Activated naive CD4-positive, alpha-beta T cell (primary cell): Measurements from ENCODE around the gene UTP14A.
"Not testable (repeated sequence)": the region's sequence is repeated elsewhere in the genome, so short reads cannot be mapped to it uniquely, and the experiment has no call there.

Source experiments
- DNase-seq, 4 experiments: peaks; one replicate each; lab custom pipeline; 2025; lab: John Stamatoyannopoulos, UW

The UTP14A gene, protein sequence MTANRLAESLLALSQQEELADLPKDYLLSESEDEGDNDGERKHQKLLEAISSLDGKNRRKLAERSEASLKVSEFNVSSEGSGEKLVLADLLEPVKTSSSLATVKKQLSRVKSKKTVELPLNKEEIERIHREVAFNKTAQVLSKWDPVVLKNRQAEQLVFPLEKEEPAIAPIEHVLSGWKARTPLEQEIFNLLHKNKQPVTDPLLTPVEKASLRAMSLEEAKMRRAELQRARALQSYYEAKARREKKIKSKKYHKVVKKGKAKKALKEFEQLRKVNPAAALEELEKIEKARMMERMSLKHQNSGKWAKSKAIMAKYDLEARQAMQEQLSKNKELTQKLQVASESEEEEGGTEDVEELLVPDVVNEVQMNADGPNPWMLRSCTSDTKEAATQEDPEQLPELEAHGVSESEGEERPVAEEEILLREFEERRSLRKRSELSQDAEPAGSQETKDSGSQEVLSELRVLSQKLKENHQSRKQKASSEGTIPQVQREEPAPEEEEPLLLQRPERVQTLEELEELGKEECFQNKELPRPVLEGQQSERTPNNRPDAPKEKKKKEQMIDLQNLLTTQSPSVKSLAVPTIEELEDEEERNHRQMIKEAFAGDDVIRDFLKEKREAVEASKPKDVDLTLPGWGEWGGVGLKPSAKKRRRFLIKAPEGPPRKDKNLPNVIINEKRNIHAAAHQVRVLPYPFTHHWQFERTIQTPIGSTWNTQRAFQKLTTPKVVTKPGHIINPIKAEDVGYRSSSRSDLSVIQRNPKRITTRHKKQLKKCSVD

DNA sequence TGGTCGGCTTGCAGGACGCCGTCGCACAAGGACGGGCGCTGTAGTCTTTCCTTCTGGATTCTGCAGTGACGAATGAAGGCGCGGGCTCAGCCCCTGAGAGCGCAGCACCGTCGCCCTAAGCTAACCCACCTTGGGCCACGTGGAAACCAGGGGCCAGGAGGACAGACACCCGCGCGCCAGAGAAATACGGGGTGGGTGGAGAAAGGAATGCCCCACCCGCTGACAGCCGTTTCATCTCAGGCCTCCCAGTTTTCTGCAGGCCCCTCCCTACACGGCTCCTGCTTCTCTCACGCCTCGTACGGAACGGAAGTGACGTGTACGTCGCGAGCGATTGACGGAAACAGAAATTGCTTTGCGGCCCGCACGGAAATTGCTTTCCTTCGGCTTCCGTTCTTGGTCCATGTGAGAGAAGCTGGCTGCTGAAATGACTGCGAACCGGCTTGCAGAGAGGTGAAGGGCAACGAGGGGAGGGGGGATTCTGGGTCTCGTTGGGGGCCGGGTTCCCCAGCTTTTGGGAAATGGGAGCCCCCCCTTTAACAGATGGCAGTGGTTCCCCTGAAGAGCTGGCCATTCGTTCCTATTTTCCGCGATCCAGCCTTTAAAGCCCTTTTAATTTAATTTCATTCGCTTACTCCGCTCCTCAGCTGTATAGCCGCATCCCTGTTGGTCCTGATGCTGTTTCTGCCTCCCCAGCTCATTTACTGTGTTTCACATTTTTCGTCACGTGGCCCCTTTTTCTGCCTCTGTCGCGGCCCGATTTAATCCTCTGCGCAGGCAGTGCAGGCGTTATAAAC is at the start of gene UTP14A:
TSS of gene UTP14A (plus strand) at position 378 of the 794 bp plus-strand sequence. CDS start at position 425, 47 bp downstream.
- peak; percentile 26 to 67 (median 49) for DNase-seq

DNA sequence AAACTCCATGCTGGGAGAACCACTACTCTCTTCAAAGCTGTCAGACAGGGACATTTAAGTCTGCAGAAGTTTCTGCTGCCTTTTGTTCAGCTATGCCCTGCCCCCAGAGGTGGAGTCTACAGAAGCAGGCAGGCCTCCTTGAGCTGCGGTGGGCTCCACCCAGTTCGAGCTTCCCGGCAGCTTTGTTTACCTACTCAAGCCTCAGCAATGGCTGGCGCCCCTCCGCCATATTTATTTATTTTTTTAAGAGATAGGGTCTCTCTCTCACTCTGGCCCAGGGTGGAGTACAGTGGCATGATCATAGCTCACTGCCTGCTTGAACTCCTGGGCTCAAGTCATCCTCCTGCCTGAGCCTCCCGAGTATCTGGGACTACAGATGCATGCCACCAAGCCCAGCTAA is 46.8 kb upstream of the UTP14A start:
- DNase-seq = not testable (repeated sequence)

DNA sequence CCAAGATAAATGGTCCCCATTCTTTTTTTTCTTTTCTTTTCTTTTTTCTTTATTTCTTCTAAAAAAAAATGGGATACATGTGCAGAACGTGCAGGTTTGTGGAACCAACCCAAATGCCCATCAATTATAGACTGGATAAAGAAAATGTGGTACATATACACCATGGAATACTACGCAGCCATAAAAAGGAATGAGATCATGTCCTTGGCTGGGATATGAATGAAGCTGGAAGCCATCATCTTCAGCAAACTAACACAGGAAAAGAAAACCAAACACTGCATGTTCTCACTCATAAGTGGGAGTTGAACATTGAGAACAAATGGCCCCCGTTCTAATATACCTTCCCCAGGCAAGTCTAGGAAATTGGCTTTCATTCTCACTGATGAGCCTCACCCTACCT is 39.6 kb upstream of the UTP14A start:
- not testable (repeated sequence) for DNase-seq

DNA sequence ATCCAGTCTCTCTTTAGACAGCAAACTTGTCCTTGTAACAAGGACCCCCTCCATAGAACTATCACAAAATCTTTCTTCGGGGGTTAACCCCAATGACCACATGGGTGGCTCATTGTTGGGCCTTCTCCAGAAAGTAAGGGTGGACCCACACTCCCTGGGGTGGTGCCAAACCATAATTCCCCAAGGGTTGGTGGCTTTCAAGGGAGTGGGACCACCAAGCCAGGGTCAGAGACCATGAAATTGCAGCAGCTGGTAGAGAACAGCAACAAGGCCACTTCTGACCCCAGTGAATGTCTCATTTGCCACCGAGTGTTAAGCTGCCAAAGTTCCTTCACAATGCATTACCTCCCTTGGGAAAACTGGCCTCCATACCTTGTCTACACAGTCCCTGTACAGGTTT is 33.4 kb upstream of the UTP14A start:
- no peak for DNase-seq

DNA sequence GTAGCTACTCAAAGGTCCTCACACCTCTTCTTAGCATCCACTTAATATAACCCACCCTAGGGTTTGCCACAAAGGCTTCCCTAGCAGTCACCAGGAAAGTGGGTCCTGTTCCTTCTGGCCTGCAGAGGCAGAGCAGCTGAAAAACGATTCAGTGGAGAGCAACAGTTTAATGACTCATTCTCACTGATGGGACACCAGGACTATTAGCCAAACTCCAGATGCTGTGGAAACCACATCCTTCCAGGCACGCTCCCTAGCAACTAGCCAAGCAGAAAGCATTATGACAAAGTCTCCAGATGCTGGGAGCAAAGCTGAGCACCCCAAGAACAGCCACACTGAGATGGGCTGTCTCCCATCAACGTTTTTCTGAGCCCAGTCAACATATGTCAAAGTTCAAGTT is 30.3 kb upstream of the UTP14A start:
- no peak for DNase-seq

DNA sequence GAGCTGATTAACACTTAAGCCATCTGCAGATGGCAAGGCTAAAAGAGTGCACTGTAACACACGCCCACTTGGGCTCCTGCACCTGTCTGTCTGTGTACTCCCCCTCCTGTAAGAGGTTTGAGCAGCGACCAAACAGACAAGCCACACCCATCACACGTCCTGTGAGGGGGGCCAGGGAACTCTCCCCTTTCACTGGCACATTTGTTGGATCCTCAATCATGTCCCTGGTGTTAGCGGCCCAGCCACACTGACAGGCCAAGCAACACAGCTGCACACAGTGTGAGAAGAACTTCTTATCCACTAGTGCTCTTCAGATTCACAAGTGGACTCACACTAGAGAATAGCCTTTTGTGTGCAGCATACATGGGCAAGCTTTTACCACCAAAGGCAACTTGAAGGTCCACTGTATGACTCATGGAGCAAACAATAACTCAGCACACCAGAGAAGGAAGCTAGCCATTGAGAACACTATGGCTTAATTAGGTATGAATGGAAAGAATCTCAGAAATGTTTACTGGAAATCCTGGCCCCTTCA is 29.1 kb upstream of the UTP14A start:
- no peak for DNase-seq

DNA sequence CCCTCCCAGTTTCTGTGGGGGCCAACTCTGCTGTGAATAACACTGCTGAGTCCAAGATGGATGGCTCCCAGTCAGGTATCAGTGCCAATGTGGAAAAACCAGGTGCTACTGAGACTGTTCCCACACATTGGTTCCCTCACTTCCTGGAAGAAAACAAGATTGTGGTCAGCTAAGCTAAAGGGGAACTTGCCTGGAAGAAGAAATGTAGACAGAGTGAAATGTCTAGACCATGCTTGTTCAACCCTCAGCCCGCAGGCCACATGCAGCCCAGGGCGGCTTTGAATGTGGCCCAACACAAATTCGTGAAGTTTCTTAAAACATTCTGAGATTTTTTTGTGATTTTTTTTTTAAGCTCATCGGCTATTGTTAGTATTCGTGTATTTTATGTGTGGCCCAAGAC is 28.6 kb upstream of the UTP14A start:
- no peak for DNase-seq

DNA sequence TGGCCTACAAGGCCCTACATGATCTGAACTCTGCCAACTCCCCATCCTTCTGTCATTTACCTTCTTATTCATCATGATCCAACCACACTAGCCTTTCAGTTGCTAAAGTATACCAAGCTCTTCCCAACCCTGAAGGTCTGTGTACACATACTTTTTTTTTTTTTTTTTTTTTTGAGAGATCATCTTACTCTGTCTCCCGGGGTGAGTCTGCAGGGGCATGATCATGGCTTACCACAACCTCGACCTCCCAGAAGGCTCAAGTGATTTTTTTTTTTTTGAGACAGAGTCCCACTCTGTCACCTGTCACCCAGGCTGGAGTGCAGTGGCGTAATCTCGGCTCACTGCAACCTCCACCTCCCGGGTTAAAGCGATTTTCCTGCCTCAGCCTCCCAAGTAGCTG is 5.9 kb upstream of the UTP14A start:
- no peak for DNase-seq

DNA sequence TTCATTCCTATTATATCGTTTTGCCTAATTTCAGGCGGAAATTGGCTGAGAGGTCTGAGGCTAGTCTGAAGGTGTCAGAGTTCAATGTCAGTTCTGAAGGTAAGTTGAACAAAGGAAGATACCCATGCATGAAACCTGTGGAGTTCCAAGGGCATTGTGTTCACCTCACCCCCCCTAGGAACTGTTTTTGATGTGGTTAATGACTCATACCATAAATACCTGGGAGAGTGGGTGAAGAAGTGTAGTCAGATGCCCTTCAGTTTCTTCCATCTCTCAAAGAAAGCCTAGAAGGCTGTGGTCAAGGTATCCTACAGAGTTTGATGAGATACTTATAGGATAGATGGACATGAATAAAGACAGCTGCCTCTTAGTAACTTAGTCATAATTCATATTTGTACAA is 2.7 kb downstream of the UTP14A start:
- no peak for DNase-seq

DNA sequence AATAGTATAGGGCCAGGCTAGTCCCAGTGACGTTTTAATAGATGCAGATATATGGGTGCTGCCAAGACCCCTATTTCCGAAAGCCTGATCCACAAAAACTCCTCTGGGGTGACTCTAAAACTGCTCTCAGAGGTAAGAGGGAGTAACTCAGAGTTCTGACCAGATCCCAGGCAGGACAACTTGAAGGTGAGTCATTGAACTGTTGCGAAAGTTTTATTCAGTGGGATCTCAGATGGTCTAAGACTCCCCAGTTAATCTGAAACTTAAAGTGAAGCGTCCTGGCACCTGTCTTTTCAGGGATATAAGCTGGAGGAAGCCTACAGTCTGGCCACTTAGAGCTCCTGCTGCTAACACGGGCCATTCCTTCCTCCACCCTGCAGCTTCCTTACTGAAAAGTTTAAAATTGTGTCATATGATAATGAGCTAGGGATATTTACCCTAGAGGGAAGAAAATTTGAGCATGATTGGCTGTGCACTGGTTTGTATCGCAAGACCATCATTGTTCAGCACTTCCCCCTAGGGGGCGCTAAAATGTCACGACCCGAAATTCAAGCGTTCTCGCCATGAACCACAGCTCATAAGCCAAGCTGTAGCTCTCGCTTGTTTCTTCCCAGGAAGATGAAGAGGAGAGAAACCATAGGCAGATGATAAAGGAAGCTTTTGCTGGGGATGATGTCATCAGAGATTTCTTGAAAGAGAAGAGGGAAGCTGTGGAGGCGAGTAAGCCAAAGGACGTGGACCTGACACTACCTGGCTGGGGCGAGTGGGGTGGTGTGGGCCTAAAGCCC is 19.5 kb downstream of the UTP14A start:
- peak; percentile 1 to 51 (median 30) for DNase-seq

DNA sequence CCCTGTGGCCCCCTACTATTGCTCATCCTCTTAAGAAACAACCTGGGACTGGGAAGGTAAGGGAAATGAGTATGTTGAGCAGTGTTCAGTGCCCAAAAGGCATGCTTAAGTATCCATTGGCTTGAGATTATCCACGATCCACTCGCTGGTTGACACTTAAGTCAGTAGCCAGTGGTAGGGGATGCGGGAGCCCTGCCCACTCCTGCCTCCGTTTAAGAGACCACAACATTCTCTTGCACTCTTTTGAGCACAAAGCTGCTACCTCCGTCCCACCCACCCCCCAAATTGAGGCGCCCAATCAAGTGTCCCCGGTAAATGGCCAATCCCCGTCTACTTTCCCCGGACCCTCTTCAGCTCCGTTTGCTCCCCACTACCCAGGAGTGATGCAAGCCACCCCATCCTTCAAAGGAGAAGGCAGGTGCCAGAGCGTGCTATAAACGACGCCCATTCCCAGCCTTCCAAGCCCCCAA is 25.0 kb downstream of the UTP14A start:
- no peak for DNase-seq

DNA sequence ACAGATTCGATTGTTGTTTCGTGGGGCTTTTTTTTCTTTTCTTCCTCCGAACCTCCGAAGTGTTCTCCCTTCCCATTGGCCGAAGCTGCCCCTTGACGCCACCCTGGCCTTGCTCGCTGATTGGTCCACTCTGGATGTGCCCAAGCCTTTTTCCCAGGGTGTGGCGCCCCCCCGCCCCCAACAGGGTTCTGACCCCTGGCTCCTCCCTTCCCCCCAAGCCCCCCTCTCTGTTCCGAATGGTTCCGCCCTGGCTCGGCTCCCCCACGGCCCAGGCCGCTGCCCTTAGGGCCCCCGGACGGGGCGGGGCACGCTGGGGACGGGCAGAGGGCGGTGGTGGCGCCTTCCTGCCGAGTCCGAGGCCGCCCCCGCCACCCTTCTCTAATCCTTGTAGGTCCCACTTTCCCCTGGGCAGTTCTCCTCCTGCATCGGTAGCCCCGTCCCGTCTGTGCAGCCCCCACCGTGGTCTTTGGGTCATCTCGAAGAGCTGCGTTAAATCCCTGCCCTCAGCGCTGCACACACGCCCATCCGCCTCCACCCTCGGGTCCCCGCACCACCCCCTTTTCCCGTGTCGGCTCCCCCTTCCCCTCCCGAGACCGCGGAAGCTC is 25.5 kb downstream of the UTP14A start:
- peak in 2 of 4 experiments; percentile 27 to 36 for DNase-seq

DNA sequence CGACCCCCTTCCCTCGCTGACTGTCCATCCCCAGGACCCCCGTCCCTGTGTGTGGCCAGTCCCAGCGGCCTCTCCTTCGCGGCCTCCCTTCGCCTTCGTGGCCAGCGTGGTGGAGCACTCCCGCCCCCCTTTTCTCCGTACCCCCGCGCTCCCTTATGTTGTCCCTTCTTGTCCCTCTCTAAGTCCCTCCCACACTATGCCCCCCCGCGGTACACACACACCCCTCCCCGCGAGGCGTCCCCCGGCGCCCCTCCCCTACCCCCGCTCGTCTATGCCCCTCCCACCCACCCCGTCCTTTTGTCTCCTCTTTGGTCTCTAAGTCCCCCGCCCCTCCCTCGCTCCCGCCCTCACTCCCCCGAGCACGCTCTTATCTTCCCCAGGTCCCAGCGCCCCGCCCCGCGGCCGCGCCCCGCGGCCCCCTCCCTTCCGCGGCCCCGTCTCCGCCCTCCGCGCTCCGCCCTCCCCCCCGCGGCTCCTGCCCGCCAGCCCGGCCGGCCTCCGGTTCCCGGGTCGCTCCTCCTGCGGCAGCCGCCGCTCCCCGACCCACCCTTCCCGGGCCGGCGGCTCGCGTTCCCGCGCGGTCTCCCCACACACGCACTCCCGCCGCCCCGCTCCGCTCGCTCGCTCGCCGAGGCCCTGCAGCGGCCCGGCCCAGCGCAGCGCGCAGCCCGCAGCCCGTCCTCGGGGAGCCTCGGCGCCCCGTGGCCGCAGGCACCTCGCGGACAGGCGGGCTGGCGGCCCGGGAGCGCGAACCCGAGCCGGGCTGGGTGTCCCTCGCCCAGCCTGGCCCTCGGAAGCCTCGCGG is 26.3 kb downstream of the UTP14A start:
- peak; percentile 4 to 75 (median 42) for DNase-seq

DNA sequence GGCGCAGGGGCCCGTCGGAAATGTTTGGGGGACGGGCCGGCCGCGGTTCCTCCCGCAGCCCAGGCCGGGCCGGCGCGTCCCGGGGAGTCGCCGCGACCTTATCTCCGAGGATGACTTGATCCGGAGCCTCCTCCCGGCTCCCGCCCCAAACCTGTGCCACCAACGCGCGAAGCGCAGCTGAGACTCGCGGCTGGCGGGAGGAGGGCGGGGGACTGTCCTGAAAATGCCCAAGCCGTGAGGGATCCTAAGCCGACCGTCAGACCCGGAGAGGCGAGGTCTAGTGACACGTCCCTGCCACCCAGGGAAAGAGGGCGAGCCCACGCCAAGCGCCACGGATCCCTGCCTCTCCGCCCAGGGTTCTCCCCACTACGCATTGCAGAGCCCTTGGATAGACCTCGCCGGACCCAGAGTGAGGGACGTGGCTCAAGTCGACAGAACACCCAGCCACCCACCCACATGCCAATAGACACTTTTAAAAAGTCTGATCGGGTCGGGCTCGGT is 26.9 kb downstream of the UTP14A start:
- no peak for DNase-seq

DNA sequence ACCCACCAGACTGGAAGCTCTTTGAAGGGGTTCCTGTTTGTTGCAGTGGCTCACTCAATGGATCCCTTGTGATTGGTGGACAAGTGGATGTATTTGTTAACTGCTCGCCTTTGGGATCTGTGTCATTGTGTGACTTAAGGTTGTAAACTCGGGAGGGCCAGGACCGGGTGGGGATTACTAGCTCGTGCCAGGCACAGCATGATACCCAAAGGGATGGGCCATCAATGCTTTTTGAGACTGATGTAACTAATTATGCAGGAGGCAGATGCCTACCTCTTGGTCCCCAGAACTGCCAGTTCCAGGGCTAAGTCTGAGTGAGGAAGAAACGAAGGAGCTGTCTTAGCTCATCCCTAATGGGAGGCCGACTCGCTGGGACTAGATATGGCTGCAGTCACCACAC is 27.7 kb downstream of the UTP14A start:
- DNase-seq = no peak

DNA sequence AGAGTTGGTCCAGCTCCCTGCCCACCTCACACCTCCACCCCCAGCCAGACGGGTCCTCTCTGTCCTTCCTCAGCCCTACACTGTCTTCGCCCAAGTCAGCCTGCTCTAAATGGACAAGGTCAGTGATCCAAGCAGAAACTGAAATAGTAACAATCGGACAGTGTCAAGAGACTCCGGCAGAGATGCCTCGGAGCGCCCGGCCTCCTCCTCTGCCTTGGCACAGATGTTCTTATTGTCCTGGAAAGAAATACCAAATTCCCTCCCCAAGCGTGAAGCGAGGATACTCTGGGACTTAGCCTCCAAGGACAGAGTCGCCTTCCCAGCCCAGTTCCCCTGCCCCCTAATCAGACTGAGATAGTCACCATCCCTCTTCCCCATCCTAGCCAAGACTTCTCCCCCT is 28.5 kb downstream of the UTP14A start:
- DNase-seq = no peak

DNA sequence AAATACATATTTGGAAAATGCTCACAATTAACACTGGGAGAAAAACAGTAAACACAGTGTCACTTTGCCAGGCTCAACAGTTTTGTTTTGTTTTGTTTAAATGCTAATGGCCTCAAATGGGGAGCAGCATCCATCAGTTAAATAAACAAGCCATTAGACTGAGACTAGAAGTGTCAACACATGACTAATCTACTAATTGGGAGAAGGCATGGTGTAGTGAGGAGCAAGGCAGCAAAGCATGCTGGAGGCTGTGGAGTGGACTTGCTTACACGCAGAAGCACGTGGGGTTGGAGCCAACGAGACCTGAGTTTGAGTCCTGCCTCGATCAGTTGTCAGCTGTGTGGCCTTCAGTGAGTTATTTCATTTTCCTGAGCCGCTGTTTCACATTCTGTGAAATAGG is 29.0 kb downstream of the UTP14A start:
- no peak for DNase-seq

DNA sequence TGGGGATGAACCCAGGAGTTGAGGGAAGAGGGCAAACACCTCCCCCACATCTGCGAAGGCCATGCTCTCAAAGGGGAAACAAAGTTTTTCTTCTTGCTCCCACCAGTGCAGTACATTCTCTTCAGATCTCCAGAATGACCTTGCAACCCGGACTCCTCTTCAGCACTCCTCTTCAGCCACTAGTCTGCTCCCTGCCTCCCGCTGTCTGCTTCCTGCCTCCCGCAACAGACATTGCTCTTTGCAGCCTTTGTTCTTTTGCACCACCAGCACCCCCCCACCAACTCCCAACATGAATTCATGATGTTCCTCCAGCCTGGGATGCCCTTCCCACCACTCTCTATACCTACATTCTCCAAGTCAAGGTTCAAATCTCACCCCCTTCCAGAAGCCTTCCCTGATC is 32.1 kb downstream of the UTP14A start:
- no peak for DNase-seq

DNA sequence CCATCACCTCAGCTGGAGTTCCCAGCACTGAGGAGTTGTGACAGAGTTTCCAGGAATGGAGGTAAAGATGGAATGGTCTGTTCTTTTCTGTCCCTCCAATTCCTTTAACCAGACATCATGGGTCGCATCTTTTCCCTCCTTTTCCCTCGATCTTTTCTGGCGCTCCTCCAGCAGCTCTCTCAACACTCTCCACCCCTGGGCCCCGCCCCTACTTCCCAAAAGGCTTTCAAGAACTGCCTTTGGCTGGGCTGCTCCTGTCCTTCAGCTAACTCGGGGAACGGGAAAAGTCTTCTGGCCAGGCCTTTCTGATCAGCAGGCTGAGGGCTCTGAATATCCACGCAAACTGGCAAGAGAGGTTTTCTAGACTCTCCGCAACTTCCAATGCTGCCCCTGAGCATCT is 34.0 kb downstream of the UTP14A start:
- DNase-seq = no peak

DNA sequence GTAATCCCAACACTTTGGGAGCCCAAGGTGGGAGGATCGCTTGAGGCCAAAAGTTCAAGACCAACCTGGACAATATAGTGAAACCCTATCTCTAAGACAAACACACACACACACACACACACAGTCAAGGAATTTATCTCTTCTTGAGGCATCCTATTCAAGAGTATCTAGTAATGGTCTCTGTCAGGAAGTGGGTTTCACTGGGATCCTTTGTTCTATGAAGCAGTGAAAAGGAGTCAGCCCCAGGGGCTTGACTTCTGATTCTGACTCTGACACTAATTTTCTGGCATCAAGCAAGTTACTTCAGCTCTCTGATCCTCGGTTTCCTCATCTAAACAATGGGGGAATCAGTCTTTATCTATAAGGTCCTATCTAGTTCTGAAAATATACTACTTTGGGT is 34.8 kb downstream of the UTP14A start:
- no peak for DNase-seq
